Stromal cell of bone marrow (primary cell): Measurements from ENCODE around the gene RB1.
A peak's percentile ranks its signal among the peaks of the same experiment; 100 is the strongest.
"Not testable (repeated sequence)": the region's sequence is repeated elsewhere in the genome, so short reads cannot be mapped to it uniquely, and the experiment has no call there.

Source experiments
- DNase-seq: peaks from one replicate; pipeline ENCODE4 v3.0.0-alpha.2; 2012; ENCODE audit warnings: low read depth

RB1 gene

DNA sequence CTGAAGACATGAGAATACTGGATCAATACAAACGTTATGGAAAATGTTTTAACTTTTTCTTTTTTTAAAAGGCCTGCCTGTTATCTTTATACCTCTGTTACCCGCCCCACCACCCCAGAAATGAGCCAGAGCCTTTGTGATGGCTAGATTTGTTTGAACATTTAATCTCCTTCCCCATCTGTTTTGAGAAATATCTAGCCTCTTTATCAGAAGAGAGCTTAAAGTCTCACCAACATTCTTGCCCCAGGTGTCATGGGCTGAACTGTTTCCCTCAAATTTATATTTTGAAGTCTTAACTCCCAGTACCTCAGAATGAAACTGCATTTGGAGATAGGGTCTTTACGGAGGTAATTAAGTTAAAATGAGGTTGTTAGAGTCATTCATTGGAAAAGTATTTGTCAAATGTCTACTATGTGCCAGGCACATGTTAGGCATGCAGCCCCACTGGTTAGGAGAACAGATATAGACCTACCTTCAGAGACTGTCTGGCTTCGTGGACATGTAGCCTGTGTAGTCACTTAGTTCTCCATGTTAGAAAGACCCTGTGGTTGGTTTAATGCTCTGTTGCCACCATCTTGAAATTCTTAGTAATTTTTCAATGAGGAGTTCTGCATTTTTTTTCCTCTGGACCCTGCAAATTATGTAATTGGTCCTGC lies 6.3 kb upstream of the RB1 start:
- DNase-seq = no peak

DNA sequence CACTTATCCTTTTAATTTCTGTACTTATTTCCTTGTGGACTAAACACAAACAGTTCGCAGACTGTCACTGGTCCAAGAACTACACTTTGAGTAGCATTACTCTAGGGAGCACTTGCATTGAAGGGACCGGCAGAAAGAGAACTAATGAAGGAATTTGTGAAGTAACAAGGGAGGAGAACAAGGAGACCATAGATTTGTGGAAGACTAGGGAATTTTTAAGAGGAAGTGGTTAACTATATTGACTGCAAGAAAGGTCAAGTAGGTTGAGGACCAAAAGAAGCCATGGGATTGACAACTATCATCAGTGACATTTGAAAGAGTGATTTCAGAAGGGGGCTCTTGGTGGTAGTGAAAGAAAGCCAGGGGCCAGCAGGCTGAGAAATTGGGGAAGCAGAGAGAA lies 4.0 kb upstream of the RB1 start:
- DNase-seq = no peak

DNA sequence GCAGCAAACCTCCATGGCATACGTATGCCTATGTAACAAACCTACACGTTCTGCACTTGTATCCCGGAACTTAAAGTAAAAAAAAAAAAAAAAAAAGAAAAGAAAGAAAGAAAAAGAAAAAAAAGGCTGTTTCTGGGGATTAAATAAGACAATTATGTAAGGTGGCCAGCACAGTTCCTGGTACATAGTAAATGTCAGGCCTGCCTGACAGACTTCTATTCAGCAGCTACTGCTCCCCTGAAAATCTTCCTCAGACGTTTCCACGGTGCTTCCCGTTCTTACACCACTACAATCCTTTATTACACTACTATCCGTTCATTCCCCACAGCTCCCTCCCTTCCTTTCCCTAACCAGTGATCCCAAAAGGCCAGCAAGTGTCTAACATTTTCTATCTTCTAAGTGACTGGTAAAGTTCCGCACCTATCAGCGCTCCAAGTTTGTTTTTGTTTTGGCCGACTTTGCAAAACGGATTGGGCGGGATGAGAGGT lies 636 bp upstream of the RB1 start:
- DNase-seq = no peak

DNA sequence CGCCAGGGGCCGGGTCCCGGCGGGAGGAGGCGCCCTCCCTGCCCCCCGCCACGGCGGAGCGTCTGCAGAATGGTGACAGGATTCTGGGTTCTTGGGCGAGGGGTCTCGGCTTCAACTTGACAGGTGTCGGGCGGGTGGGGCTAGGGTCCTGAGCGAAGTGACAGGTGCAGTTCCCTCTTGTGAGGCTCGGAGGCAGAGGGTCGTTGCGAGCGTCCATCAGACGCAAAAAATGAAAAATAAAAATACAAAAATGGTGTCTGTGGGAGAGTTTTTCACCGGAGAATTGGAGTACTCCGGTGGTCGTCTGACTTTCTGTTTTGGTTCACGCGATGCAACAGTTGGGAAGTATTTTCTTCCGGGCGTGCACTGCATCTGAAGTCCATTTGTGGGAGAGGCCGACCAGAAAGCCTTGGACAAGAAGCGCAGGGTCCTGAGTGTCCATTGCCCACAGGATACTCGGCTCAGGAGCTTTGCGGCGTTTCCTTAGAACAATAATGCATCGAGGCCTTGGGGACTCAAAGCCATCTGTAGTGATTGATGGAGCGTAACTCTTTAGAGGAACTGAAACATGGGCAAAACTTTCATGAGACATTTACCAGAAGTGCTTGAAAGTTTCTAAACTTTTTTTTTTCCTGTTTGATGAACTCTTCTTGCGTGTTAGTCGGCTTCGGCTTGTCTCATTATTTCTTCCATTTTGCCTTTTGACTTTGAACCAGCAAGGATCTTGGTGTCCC lies 759 bp downstream of the RB1 start:
- no peak for DNase-seq

DNA sequence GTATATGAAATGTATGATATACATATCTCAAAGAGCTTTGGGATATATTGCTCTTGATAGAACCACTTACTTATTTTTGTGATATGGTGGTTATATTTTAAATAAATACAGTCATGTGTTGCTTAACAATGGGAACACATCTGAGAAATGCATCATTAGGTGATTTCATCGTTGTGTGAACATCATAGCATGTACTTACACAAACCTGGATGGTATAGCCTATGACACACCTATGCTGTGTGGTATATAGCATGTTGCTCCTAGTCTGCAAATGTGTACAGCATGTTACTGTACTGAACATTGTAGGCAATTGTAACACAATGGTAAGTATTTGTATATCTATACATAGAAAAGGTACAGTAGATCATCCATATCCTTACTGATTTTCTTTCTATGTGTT lies 7.7 kb downstream of the RB1 start:
- DNase-seq = no peak

DNA sequence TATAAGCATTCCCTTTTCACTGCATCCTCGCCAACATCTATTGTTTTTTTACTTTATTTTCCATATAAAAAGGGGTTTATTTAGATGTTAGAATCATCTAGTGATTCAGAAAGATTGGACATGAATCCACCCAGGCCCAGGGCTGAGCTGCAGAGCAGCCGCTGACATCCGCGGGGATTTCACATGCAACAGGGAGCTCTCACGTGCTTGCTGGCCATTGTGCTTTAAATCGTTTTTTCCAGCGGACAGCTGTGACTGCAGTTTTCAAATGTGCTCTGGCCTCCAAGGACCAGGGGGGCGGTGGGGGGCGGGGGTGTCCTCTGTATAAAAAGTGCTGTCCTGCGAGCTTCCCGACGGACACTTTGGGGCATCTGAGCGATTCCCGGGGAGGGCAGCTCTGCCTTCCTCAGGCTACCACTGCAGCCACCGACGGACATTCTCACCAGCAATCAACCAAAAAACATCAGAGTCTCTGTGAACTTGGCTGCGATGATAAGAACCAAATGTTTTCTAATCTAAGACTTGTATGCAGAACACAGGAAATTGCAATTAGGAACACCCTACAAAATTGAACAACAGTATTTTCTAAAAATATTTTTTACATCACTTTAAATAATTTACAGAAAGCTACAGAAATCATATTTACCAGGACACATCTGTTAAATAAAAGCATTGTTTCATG lies 12.6 kb downstream of the RB1 start:
- DNase-seq = no peak

DNA sequence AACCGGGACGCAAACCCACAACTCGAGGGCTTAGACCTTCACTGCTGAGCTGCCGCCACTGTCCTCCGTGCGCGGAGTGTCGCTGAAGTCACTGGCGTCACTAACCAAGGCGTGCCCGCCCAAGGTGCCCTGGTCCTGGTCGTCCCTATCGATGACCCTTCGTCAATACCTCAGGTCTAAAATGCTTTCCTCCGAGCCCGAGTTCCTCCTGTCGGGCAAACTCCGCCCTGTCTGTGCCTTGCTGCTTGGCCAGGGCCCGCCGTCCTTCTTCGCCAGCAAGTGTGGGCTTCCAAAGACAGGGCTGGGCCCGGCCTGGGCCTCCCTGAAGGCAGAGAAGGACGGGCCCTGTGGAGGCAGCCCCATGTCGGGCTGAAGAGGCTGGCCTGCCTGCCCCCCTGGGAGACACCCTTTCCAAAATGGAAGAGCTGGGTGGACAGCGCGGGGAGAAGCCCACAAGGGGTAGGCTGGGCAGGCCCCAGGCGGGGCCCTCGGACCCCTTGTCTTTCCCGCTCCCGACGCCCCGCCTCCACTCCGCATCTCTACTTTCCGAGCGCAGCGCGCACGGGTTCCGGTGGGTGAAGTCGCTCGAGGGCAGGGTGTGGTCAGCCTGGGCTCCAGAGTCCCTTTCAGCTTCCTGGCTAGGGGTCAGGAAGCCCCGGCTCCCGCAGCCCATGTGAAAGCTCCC lies 13.4 kb downstream of the RB1 start:
- no peak for DNase-seq

DNA sequence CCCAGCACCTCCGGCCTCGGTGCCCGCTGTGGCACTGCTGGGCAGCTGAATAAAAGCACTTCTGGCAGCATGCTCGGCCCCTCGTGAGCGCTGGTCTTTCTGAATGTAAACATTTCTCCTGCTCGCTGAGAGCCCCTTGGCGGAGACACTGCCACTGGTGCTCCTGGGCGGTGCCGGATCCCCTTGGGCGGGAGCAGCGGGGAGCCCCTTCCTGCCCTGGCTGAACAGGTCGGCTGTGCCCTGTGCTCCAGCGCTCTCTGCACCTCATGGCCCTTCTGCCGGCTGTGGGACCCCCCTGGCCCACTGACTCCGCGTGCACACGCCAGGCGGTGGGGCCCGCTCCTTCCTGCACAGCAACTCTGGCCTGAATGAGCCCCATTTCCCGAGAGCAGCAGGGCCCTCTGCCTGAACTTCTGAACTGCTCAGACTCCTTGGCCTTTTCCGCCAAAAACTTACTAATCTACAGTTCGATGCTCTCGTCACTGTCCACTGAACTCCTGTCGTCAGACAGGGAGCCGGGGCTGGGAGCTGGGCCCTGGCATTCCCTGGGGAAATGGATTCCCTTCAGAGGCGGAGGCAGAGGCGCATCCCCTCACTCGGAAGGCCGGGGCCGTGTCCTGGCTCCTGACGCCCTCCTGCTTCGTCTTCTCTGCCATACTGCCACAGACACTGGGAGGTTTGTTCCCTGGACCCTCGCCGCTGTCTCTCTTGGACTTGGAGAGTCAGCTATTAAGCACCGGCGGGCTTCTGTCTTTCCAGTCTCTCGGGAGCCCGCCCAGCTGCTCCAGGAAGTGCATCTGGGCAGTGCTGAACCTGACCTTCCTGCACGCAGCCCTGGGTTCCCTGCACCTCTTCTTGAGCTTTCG lies 14.2 kb downstream of the RB1 start:
- no peak for DNase-seq

DNA sequence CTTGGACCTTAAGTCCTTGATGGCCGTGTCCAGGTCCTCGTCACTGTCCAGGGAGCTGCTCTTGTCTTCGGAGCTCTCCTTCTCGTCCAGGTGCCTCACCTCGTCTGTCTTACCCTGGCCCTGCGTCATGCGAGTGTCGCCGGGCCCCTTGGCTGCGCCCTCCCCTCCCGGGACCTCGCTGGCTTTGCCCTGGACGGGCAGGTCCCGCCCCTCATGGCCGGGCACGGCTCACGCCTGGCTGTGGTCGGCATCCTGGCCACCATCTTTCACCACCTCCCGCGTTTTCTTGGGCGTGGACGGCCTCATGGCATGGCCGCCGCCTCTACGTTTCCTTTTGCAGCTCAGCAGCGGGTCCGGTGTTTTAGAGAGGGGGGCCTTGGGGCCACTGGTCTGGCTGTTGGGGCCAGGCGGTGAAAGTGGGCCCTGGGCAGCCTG lies 14.8 kb downstream of the RB1 start:
- DNase-seq = no peak

DNA sequence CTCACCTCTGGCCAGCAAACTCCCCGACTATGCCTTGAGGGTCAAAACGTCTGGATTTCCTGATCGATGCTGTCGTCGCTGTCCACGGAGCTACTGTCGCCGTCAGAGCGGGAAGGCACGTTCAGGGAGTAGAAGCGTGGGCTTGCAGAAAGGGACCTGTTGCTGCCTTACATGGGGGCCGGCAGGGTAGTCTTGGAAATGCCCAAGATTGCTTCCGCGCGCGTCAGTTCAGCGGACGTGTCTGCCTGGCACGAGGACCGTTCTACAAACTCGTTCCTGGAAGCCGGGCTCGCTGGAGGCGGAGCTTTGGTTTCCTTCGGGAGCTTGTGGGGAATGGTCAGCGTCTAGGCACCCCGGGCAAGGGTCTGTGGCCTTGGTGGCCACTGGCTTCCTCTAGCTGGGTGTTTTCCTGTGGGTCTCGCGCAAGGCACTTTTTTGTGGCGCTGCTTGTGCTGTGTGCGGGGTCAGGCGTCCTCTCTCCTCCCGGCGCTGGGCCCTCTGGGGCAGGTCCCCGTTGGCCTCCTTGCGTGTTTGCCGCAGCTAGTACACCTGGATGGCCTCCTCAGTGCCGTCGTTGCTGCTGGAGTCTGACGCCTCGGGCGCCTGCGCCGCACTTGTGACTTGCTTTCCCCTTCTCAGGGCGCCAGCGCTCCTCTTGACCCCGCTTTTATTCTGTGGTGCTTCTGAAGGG lies 15.4 kb downstream of the RB1 start:
- no peak for DNase-seq

DNA sequence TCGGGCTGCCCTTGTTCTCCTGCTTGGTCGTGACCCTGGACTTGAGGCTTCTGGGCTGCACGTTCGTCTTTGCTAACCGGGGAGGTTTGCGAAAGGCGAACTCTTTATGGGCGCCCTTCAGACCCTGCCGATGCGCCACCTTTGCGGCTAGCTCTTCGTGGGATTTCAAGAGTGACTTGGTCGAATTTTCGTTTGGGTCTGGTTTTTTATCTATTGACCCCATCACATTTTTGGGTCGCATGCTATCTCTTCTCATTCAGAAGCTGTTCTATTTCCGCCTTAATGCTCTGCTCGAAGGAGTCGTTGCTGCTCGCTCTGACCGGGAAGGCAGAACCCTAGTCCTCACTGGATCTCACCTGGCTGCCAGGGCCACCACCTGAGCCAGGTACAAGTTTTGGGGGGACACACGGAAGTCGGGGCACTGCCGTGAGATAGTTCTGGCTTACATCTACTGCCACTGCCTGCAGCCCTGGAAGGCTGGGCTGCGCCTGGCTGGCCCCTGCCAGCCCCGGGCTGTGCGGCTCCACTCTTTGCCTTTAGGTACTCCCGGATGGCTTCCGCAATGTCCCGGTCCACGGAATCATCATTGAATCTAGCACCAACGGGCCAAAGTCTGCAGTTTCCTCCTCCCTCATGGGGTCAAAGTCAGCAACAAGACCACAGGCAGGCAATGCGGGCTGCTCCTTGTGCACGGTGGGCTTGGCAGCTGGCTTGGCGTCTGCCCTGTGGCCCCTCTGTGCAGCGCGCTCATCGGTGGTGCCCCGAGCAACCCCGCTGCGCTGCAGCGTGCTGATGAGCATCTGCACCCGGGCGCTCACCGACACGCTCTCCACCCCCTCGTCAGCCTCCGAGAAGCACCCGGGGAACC lies 16.2 kb downstream of the RB1 start:
- no peak for DNase-seq

DNA sequence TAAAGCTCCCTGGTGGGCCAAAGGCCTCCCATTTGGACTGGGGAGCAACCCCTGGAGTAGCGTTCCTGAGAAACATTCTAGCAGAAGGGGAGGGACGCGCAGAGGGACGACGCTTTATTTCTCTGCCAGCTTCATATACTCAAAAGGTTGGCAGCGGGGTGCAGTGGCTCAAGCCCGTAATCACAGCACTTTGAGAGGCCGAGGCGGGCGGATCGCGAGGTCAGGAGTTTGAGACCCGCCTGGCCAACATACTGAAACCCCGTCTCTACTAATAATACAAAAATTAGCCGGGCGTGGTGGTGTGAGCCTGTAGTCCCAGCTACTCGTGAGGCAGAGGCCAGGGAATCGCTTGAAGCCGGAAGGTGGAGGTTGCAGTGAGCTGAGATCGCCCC lies 16.8 kb downstream of the RB1 start:
- DNase-seq = no peak

DNA sequence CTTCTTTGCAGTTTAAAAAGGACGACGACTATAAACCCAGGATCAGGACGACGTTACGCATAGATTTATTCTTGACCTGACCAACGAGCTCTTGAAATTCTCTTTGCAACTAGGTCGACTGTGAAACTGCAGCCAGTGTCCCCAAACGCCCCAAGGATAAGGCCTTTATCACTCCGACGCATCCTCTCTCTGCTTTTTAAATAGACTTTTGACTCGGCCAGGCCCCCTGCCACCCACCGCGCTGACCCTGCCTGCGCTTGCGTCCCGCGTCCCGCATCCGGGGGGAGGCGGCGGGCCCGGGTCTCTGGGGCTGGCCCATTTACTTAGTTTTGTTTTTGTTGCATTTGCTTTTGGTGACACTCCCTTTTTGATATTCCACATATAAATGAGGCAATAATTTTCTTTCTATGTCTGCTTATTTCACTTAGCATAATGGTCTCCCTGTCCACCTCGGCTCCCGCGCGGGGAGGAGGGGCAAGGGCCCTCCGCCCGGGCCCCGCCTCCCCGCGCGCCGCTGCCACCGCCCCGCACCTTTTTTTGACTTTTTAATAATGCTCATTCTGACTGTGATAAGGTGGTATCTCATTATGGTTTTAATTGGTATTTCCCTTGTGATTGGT lies 17.4 kb downstream of the RB1 start:
- DNase-seq = no peak

DNA sequence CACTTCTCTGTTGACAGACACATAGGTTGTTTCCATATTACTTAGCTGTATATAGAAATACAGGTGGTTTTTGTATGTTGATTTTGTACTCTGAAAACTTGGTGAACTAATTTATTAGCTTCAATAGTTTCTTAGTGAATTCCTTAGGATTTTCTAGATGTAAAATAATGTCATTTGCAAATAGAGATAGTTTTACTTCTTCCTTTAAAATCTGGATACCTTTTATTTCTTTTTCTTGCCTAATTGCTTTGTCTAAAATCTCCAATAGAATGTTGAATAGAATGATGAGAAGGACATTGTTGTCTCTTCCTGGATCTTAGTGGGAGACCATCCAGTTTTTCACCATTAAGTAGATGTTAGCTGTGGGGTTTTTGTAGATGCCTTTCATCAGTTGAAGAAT lies 18.7 kb downstream of the RB1 start:
- DNase-seq = no peak

DNA sequence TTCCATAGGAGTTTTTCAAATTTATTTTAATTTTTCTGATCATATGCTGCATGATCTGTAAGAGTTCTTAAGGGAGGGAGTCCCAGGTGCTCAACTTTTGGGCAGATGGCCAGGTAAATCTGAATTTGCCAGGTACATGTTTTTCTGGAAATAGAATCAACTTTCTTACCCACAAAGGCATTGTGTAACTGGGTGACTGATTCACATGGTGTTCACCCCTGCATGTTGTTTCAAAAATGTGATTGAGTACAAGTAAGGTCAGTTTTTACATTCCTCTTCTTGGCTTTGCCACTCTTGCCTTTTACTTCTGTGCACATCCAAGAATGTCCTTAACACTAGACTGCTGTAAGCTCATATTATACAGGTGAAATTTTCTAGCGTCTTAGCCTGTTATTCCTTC lies 30.4 kb downstream of the RB1 start:
- peak; percentile 11 for DNase-seq

DNA sequence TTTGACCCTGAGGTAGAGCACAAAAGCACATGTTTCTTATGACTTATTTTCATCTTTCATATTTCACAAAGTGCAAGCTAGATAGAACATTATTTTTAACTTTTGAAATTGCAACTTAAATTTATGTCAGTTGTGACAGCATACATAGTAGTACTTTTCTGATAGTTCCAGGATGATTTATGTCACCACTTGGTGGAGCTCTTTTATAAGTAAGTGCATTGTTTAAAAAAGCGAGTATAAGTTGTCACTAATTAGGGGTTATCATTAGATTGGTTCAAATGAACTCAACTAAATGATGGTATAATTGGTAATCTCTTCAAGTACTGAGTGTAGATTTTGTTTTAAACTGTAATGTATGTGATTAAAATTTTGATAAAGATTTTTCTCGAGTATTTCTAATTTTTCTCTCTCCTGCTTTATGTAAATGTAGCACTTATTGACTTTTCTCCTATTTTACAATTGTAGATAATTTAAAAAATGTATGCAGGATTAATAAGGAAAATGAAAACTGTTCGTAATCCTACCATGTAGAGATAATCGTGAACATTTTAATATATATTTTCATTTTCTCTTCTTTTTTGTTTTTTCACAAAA lies 31.1 kb downstream of the RB1 start:
- DNase-seq = peak; percentile 27

DNA sequence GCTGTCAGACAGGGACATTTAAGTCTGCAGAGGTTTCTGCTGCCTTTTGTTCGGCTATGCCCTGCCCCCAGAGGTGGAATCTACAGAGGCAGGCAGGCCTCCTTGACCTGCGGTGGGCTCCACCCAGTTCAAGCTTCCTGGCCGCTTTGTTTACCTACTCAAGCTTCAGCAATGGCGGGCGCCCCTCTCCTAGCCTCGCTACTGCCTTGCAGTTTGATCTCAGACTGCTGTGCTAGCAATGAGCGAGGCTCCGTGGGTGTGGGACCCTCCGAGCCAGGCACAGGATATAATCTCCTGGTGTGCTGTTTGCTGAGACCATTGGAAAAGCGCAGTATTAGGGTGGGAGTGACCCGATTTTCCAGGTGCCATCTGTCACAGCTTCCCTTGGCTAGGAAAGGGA lies 35.6 kb downstream of the RB1 start:
- not testable (repeated sequence) for DNase-seq

DNA sequence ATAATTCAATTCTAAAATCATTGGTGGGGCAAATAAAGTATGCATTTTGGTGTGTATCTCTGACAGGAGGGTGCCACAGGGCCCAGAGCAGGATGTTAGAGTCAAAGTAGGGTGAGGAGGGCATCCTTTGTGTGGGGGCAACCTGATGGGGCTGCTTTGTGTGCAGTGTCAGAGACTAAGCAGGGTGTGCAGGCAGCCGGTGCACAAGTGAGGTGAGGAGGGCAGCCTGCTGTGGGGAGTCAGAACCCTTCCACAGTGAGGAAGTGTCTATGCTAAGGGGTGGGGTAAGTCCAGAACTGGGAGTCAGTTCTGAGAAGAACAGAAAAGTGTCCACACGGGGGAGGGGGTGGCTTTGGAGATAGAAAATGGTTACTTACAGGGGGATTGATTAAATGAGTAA lies 40.7 kb downstream of the RB1 start:
- no peak for DNase-seq

DNA sequence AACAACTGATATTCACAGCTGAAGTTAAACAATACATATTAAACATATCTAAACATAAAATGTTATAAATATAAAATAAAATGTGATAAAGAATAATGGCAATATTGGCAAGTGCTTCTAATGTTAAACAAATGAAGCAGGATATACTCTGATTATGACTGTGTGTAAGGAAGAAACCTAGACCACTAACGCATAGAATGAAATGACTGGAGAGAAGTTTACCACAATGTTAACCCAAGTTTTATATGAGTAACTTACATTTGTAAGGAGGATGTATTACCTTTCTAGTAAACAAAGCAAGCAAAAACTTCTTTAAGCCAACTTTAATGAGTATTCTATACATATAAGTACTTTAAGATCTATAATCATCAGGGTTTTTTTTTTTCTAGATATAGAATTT lies 43.0 kb downstream of the RB1 start:
- no peak for DNase-seq
